ENCODE results near the gene KLF8.

KLF8 gene

GRCh38 chrX:56310581-56310980 is 78.4 kb downstream of the KLF8 start:
- DNase-seq (ENCODE audit: low read depth) = no peak

- no peak for DNase-seq (ENCODE audit: low read depth)
Observed at GRCh38 chrX:56313308-56313707, 81.2 kb downstream of the KLF8 start.

GRCh38 chrX:56314334-56314733 is 82.2 kb downstream of the KLF8 start:
- no peak for DNase-seq (ENCODE audit: low read depth)

GRCh38 chrX:56318076-56318475 is 85.9 kb downstream of the KLF8 start:
- DNase-seq (ENCODE audit: low read depth) = no peak

GRCh38 chrX:56319165-56319564 is 87.0 kb downstream of the KLF8 start:
- no peak for DNase-seq (ENCODE audit: low read depth)

Measured in GM04503 (cell line).